ENCODE results near the gene SNCAIP. TPM values are rescaled to one million over a fixed set of nuclear protein-coding genes. Genes with fewer than 3 reads are reported as not detected.

The SNCAIP gene
- total and polyA plus RNA-seq, 2 experiments from 2014 or later: 6.1 to 11.9 TPM

- Histone ChIP-seq H3K79me2 (replicated peaks; ENCODE audit: insufficient read depth) (no peaks in the 10 kb centered on the region), H3K4me2 (no peak overlapping the region), H3K4me1 (ENCODE audit: insufficient read depth) (peaks cover 35% of the 10 kb centered on the region), H3K36me3 (ENCODE audit: insufficient read depth) (no peaks in the 10 kb centered on the region), H3K27ac (ENCODE audit: low read depth) (no peak overlapping the region), H3K9me2 (ENCODE audit: insufficient read depth) (peaks cover 7% of the 10 kb centered on the region; the same call in 1 of the 2 replicates), H3K4me3 (no peak overlapping the region), H3K27me3 (ENCODE audit: insufficient read depth) (no peaks in the 10 kb centered on the region), H3F3A (replicated peaks; ENCODE audit: low read depth) (0 out of 2 replicates have a peak, but pooled peaks cover 4% of the 10 kb centered on the region), H4K20me1 (replicated peaks; ENCODE audit: insufficient read depth) (no peaks in the 10 kb centered on the region), H2AFZ (no peak overlapping the region)
- ATAC-seq (no peak), DNase-seq (ENCODE audit: low spot score) (no peak)
- no peak for TF ChIP-seq REST (IDR thresholded peaks at IDR 0.05; ENCODE audit: unreplicated experiment)
- TF ChIP-seq CREB1 (CRISPR knock-in tag; IDR thresholded peaks at IDR 0.05; ENCODE audit: low read depth): no peak
- TF ChIP-seq EZH2phosphoT487 (IDR thresholded peaks at IDR 0.05; ENCODE audit: unreplicated experiment): no peak
- no peaks in the 10 kb centered on the region for H3K36me3 Mint-ChIP-seq (ENCODE audit: low read depth)
- no peak overlapping the region for H3K27ac Mint-ChIP-seq
- H3K9me3 Mint-ChIP-seq: no peaks in the 10 kb centered on the region
- H3K4me3 Mint-ChIP-seq: no peak overlapping the region
- peaks cover 3% of the 10 kb centered on the region for H3K27me3 Mint-ChIP-seq (ENCODE audit: insufficient read depth, low read depth, poor library complexity)
- H3K4me1 Mint-ChIP-seq: peaks cover 23% of the 10 kb centered on the region
Measured at GRCh38 chr5:122366501-122366900, 54.5 kb downstream of the SNCAIP start.

GRCh38 chr5:122367456-122367855, 55.4 kb downstream of the SNCAIP start:
- no peak overlapping the region for H3K4me3 ChIP-seq
- no peaks in the 10 kb centered on the region for H3K36me3 ChIP-seq (ENCODE audit: insufficient read depth)
- H3K9me2 ChIP-seq (ENCODE audit: insufficient read depth): peaks cover 7% of the 10 kb centered on the region; the same call in 1 of the 2 replicates
- ATAC-seq (no peak), DNase-seq (ENCODE audit: low spot score) (no peak)
- Mint-ChIP-seq H3K4me1 (peaks cover 23% of the 10 kb centered on the region), H3K9me3 (no peaks in the 10 kb centered on the region), H3K27ac (no peak overlapping the region), H3K36me3 (ENCODE audit: low read depth) (no peaks in the 10 kb centered on the region), H3K4me3 (no peak overlapping the region), H3K27me3 (ENCODE audit: insufficient read depth, low read depth, poor library complexity) (peaks cover 3% of the 10 kb centered on the region)
- H3K4me2 ChIP-seq: no peak overlapping the region
- peaks cover 35% of the 10 kb centered on the region for H3K4me1 ChIP-seq (ENCODE audit: insufficient read depth)
- no peak overlapping the region for H3K27ac ChIP-seq (ENCODE audit: low read depth)
- no peaks in the 10 kb centered on the region for H3K79me2 ChIP-seq (replicated peaks; ENCODE audit: insufficient read depth)
- no peaks in the 10 kb centered on the region for H4K20me1 ChIP-seq (replicated peaks; ENCODE audit: insufficient read depth)
- no peak overlapping the region for H2AFZ ChIP-seq
- TF ChIP-seq POLR2AphosphoS5 (IDR thresholded peaks at IDR 0.05; ENCODE audit: low read depth): no peak
- TF ChIP-seq JUNB (IDR thresholded peaks at IDR 0.05; ENCODE audit: unreplicated experiment): no peak
- TF ChIP-seq CREB1 (CRISPR knock-in tag; IDR thresholded peaks at IDR 0.05; ENCODE audit: low read depth): no peak
- TF ChIP-seq ETS1 (IDR thresholded peaks at IDR 0.05): no peak
- TF ChIP-seq EZH2 (IDR thresholded peaks at IDR 0.05; ENCODE audit: low read depth, unreplicated experiment): no peak
- no peak for TF ChIP-seq CTCF (conservative IDR thresholded peaks at IDR 0.05; ENCODE audit: low read depth in 2 of 2)
- TF ChIP-seq STAT1 (IDR thresholded peaks at IDR 0.05; ENCODE audit: unreplicated experiment): no peak
- no peak for TF ChIP-seq ZNF331 (CRISPR knock-in tag; IDR thresholded peaks at IDR 0.05; ENCODE audit: low read depth)
- no peaks in the 10 kb centered on the region for H3K27me3 ChIP-seq (ENCODE audit: insufficient read depth)
- H3F3A ChIP-seq (replicated peaks; ENCODE audit: low read depth): 0 out of 2 replicates have a peak, but pooled peaks cover 4% of the 10 kb centered on the region

Data from GM23338 (cell line).